ENCODE results near the gene MDP1. TPM values are rescaled to one million over a fixed set of nuclear protein-coding genes. Genes with fewer than 3 reads are reported as not detected.

MDP1 gene
- total RNA-seq, 1 experiment from 2014 or later, result 12.6 TPM

DNA sequence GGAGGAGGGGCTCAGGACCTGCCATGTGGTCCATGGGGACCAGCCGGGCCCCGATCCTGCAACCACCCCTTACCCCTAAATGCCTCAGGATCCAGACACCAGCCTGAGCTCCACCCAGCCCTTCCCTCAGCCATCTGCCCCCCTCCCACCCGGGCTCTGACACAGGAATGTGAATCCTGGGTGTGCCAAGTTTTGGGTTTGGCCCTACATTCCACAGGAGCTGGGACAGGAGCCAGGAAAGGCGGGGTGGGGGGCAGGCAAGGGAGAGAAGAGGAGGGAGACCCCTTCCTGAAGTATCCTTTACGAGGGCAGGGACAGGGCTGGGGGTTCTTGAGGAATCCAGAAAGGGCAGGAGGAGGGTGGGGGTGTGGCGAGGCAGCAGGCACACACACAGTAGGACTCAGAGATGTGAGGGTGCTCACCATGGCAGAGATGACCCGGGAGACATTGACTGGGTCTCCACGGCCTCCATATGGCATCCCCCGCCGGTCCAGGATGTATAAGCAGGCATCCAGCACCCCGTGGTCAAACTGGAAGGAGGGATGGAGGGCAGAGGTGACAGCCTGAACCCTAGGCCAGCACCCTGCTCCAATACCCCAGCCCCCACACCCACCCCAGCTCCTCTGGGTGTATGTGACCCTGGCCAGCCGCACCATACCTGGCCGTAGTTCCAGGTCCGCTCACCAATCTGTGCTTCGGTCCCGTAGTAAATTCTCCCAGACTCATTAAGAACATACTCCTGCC is 43.6 kb upstream of the MDP1 start:
- CTCF ChIA-PET, result interaction anchor here (1.6 kb wide), 1 partner anchor 17 kb away, joined by 5 read pairs; the partner anchor contains the start of gene TINF2
- ATAC-seq, result no peak
- H3K36me3 Mint-ChIP-seq, result no peaks in the 10 kb centered on the region
- no peak overlapping the region for H3K4me3 Mint-ChIP-seq
- no peak for DNase-seq (ENCODE audit: low spot score)
- no peaks in the 10 kb centered on the region for H3K9me3 Mint-ChIP-seq
- H3K27me3 Mint-ChIP-seq (ENCODE audit: low read depth), result no peaks in the 10 kb centered on the region; the same call in 1 of the 2 replicates
- no peaks in the 10 kb centered on the region for H3K4me1 Mint-ChIP-seq
- H3K27ac Mint-ChIP-seq, result no peak overlapping the region; the same call in 1 of the 2 replicates
- TF ChIP-seq GRHL2 (CRISPR knock-in tag; IDR thresholded peaks at IDR 0.05; ENCODE audit: insufficient replicate concordance, severe bottlenecking) (no peak), SMAD3 (CRISPR knock-in tag; IDR thresholded peaks at IDR 0.05; ENCODE audit: borderline replicate concordance) (no peak), KAT7 (CRISPR knock-in tag; IDR thresholded peaks at IDR 0.05; ENCODE audit: borderline replicate concordance) (no peak), EMX1 (CRISPR knock-in tag; IDR thresholded peaks at IDR 0.05) (no peak), PRRX2 (CRISPR knock-in tag; IDR thresholded peaks at IDR 0.05) (no peak), JAZF1 (CRISPR knock-in tag; IDR thresholded peaks at IDR 0.05) (no peak), NFYB (CRISPR knock-in tag; conservative IDR thresholded peaks at IDR 0.05; ENCODE audit: low read depth) (no peak), ATF6 (CRISPR knock-in tag; IDR thresholded peaks at IDR 0.05) (no peak), ATF1 (CRISPR knock-in tag; IDR thresholded peaks at IDR 0.05) (no peak), ZNF263 (CRISPR knock-in tag; IDR thresholded peaks at IDR 0.05; ENCODE audit: low read depth) (no peak), E2F5 (CRISPR knock-in tag; IDR thresholded peaks at IDR 0.05) (no peak), ESRRA (CRISPR knock-in tag; IDR thresholded peaks at IDR 0.05; ENCODE audit: borderline replicate concordance) (no peak), STAT6 (CRISPR knock-in tag; conservative IDR thresholded peaks at IDR 0.05; ENCODE audit: low read depth) (no peak), ZNF416 (CRISPR knock-in tag; IDR thresholded peaks at IDR 0.05) (no peak), CBFB (CRISPR knock-in tag; IDR thresholded peaks at IDR 0.05; ENCODE audit: low read depth) (no peak)
- TF ChIP-seq, protein P1, sequence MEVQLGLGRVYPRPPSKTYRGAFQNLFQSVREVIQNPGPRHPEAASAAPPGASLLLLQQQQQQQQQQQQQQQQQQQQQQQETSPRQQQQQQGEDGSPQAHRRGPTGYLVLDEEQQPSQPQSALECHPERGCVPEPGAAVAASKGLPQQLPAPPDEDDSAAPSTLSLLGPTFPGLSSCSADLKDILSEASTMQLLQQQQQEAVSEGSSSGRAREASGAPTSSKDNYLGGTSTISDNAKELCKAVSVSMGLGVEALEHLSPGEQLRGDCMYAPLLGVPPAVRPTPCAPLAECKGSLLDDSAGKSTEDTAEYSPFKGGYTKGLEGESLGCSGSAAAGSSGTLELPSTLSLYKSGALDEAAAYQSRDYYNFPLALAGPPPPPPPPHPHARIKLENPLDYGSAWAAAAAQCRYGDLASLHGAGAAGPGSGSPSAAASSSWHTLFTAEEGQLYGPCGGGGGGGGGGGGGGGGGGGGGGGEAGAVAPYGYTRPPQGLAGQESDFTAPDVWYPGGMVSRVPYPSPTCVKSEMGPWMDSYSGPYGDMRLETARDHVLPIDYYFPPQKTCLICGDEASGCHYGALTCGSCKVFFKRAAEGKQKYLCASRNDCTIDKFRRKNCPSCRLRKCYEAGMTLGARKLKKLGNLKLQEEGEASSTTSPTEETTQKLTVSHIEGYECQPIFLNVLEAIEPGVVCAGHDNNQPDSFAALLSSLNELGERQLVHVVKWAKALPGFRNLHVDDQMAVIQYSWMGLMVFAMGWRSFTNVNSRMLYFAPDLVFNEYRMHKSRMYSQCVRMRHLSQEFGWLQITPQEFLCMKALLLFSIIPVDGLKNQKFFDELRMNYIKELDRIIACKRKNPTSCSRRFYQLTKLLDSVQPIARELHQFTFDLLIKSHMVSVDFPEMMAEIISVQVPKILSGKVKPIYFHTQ (CRISPR knock-in tag; IDR thresholded peaks at IDR 0.05), result no peak
- TF ChIP-seq, protein P2, sequence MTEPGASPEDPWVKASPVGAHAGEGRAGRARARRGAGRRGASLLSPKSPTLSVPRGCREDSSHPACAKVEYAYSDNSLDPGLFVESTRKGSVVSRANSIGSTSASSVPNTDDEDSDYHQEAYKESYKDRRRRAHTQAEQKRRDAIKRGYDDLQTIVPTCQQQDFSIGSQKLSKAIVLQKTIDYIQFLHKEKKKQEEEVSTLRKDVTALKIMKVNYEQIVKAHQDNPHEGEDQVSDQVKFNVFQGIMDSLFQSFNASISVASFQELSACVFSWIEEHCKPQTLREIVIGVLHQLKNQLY (CRISPR knock-in tag; IDR thresholded peaks at IDR 0.05), result no peak
- TF ChIP-seq, protein P3, sequence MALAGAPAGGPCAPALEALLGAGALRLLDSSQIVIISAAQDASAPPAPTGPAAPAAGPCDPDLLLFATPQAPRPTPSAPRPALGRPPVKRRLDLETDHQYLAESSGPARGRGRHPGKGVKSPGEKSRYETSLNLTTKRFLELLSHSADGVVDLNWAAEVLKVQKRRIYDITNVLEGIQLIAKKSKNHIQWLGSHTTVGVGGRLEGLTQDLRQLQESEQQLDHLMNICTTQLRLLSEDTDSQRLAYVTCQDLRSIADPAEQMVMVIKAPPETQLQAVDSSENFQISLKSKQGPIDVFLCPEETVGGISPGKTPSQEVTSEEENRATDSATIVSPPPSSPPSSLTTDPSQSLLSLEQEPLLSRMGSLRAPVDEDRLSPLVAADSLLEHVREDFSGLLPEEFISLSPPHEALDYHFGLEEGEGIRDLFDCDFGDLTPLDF (CRISPR knock-in tag; IDR thresholded peaks at IDR 0.05), result no peak
- POLR2A ChIA-PET, result no interaction called here

Measured in WTC11 (cell line).